Iris pigment epithelial cell (primary cell): ENCODE data around the gene PRKAB2.
"Not testable (repeated sequence)": the region's sequence is repeated elsewhere in the genome, so short reads cannot be mapped to it uniquely, and the experiment has no call there.

Experiments
- DNase-seq: peaks from one replicate; pipeline ENCODE4 v3.0.0-alpha.2; 2011; ENCODE audit warnings: low read depth

Gene PRKAB2

DNA sequence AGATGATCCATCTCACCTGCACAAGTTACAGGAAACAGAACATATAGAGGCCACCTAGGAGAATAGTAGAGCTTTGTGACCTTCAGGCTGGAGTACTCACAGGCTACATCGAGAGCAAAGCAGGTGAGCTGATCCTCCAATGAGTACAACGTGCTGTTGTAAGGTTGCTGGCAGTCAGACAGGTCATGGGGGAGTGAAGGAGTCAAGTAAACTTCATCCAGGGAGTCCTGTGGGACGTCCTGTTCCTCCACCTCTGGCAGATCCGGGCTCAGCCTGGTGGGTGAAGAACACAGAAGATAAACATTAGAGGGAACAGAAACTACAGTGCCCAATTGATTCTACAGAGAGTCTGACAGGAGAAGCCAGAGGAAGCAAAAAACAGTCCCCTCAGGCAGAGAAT lies 62.5 kb downstream of the PRKAB2 start:
- DNase-seq, result no peak

GRCh38 chr1:147109041-147109440 lies 63.2 kb downstream of the PRKAB2 start:
- DNase-seq, result no peak

GRCh38 chr1:147106407-147106881 lies 65.8 kb downstream of the PRKAB2 start:
- DNase-seq, result not testable (repeated sequence)

GRCh38 chr1:147105909-147106308 lies 66.4 kb downstream of the PRKAB2 start:
- no peak for DNase-seq
